ENCODE results near the gene ZNF569.

ZNF569 gene

DNA sequence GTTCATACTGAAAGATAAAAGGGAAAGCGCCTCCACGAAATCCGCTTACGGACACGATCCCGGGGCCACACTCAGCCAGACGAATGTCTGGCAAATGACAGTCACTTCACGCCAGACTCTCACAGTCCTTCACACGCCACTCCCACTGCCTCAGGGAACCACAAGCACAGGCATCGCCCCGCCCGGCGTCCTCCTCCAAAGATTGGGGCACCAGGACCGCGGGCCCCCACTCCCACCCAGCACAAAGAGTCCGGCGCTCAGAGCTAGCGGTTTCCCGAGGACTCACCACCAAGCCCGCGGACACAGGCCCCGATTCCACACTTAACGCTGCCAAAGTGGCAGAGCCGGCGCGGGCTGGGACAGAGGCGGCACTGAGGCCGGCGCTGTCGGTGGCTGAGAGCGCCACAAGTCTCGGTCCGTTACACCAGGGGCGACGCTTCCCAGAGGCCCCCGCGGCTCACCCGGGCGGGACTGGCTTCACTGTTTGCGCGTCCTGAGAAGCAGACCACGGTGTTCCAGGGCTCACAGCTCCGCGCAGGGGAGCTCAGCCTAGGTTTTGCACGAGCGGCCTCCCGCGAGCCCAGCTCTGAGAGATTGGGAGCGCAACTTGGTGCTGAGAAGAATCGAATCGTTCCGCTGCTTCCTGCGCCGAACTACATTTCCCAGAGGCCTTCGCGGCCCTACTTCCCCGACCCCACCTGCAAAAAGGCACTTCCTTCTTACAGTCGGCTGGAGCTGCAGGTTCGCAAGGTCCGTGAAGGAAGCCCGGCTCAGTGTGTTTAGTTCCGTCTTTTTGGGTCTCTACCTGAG lies at the start of gene ZNF569:
ZNF569 (minus strand) TSS at position 647 of the 810 bp plus-strand sequence. CDS start 22,523 bp downstream, outside the sequence.
- H3K27ac ChIP-seq = peak within 1 kb of the TSS; percentile 56
- DNase-seq (ENCODE audit: low read depth, low spot score) = peak; percentile 87

DNA sequence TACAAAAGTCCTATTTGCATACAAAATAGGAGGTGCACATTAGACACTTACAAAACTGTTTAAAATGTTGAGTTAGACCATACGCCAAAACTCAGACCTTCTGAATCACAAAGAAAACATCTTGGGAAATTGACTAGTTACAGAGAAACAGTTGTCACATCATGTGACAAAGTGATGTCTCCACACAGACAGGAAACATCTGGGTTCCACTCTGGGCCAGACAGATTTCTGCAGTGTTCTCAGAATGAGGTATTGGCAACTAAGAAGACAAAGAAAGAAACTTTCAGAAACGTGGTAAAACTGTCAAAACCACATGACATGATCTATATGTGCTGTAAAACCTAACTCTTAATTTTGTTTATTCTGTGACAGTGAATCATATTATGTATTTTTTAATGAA lies 46.2 kb upstream of the ZNF569 start:
- no peak overlapping the region for H3K27ac ChIP-seq
- no peak for DNase-seq (ENCODE audit: low read depth, low spot score)

DNA sequence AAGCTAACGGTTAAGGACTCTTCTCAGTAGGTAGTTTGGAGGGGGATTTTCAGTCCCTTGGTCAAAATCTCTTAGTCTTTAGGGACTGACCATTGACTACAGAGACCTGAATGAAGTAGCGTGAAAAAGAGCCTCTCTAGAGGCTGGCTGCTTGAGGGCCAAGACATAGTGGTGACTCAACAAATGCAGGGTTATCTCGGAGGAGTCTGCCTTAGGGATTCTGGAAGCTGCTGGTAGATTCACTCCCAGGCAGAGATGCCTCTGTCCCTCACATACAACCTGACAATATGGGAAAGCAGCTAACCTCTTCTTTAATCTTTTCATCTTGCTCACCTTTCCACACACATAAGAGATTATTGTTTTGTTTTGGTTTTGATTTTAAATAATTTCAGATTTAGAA lies 44.6 kb upstream of the ZNF569 start:
- H3K27ac ChIP-seq = no peak overlapping the region
- no peak for DNase-seq (ENCODE audit: low read depth, low spot score)

DNA sequence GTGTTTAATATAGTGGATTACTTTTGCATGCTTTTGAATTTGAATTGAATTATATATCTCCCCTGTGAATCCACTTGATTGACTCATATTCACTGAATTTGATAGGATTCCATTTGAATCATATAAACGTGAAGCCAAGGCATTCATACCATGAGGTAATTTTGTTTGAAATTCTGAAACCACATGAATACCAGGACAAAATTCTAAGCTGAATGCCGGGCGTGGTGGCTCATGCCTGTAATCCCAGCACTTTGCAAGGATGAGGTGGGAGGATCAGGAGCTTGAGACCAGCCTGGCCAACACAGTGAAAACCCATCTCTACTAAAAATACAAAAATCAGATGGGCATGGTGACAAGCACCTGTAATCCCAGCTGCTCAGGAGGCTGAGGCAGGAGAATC lies 43.9 kb upstream of the ZNF569 start:
- H3K27ac ChIP-seq = no peak overlapping the region
- no peak for DNase-seq (ENCODE audit: low read depth, low spot score)

DNA sequence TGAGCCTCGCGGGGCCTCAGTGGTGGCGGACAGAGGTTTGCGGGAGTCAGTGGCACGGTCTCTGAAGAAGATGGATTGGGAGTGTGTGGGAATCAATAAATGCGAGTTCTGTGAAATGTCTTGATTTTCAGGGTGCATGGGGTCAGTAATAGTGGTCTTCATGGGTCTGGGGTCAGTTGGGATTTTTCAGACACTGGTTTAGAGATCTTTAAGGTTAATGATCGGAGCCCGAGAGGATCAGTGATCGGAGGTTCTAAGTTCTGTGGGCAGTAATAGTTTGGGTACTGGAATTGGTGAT lies 39.9 kb upstream of the ZNF569 start:
- H3K27ac ChIP-seq = peak overlapping the region; percentile 93
- DNase-seq (ENCODE audit: low read depth, low spot score) = no peak

DNA sequence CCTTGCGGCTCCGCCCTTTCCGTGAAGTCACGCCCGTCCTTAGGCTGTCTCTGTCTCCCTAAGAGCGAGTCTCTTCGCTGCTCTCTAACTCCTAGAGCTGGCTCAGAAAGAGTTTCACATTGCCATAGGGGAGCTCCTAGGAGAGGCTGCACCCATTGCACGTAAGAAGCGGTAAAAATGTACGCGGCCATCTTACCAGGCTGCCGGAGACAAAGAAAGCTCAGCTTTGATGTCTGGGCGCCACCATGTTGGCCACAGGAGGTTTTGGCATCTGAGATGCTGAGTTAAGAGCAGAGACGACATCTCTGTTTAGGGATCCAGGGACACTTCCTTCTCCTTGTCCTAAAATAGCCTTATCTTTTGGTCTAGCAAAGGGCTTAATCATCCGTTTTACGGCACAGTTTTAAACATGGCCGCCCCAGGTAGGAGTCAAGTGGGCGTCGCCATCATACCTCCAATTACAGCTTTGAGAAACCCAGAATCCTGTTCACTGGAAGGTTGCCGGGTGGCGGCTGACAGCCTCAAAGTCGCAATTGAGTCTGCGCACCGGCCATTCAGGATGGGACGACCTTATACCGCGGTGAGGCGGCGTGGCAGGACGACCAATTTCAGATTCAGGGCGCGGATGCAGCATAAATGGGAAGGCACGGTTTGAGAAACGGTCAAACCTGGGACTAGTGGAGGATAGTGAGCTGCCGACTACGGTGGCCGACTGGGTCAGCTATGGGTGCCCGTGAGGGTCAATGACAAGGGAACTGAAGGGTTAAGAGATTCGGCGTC lies 39.3 kb upstream of the ZNF569 start, which contains the start of gene ZNF793:
ZNF793 (plus strand) TSS at position 553 of the 780 bp plus-strand sequence. CDS start 16,501 bp downstream, outside the sequence.
- peak within 1 kb of the TSS; percentile 93 for H3K27ac ChIP-seq
- DNase-seq (ENCODE audit: low read depth, low spot score) = peak; percentile 57

DNA sequence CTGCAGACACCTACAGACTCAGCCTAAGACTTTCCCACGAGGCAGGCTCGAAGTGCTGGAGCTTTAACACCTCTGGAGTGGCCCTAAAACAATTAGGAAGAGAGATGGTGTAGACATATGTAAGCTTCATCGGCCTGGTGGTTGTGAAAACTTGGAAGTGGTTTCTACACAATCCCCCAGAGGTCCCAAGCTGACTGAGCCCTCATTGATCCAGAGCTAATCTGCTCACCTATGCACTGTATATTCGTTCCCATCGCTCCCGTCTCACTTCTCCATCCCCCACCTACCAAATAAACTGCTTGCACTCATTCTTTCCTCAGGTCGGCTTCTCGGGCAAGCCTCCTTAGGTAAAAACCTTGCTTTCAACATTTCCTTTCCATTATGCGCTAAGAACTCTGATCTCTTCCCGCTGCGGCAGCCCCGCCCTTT lies 38.7 kb upstream of the ZNF569 start:
- DNase-seq (ENCODE audit: low read depth, low spot score) = no peak
- H3K27ac ChIP-seq = peak overlapping the region; percentile 93

DNA sequence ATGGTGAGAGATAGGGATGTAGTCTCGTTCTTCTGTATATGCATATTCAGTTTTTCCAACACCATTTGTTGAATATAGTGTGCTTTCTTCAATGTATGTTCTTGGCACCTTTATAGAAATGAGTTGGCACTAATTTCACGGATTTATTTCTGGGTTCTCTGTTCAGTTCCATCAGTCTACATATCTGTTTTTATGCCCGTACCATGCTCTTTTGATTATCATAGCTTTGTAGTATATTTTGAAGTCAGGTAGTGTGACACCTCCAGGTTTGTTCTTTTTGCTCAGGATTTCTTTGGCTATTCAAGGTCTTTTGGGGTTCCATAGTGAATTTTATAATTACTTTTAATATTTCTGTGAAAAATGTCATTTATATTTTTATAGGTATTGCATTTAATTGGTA lies 25.0 kb upstream of the ZNF569 start:
- H3K27ac ChIP-seq = no peak overlapping the region
- no peak for DNase-seq (ENCODE audit: low read depth, low spot score)

DNA sequence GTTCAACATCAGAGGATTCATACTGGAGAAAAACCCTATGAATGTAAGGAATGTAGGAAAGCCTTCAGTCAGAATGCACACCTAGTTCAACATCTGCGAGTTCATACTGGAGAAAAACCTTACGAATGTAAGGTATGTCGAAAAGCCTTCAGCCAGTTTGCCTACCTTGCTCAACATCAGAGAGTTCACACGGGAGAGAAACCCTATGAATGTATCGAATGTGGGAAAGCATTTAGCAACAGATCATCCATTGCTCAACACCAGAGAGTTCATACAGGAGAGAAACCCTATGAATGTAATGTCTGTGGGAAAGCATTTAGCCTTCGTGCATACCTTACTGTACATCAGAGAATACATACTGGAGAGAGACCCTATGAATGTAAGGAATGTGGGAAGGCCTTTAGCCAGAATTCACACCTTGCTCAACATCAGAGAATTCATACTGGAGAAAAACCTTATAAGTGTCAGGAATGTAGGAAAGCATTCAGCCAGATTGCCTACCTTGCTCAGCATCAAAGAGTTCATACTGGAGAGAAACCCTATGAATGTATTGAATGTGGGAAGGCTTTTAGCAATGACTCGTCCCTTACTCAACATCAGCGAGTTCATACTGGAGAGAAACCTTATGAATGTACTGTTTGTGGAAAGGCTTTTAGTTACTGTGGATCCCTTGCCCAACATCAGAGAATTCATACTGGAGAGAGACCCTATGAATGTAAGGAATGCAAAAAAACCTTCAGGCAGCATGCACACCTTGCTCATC lies 17.3 kb upstream of the ZNF569 start:
- no peak overlapping the region for H3K27ac ChIP-seq
- DNase-seq (ENCODE audit: low read depth, low spot score) = no peak

DNA sequence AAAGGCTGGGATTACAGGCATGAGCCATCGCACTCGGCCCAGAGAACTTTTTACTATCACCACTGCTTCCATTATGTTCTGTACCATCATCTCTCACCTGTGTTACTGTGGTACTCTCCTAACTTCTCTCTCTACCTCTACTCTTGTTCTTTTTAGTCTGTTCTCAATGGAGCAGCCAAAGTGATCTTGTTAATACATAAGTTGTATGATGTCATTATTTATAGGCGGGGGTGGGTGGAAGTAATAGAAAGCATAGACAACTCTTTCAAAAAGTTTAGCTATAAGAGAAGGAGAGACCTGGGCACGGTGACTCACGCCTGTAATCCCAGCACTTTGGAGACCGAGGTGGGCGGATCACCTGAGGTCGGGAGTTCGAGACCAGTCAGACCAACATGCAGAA lies 4.9 kb upstream of the ZNF569 start:
- no peak overlapping the region for H3K27ac ChIP-seq
- no peak for DNase-seq (ENCODE audit: low read depth, low spot score)

DNA sequence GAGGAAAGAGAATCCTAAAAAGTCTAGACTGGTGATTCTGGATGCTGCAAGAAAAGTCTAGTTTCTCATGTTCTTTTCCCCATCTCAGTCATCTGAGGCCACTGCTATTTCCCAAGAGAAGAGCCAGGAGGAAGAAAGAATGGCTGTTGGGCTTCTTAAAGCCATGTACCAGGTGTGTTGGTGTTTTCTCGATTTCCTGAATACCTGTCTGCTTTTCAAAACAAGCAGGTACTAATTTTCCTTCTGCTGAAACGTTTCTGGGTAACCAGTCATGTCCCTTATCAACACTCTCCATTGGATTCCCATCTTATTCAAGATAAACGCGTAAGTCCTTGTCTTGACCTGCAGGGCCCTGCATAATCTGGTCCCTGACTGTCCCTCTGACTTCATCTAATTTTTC lies 3.0 kb upstream of the ZNF569 start:
- H3K27ac ChIP-seq = no peak overlapping the region

DNA sequence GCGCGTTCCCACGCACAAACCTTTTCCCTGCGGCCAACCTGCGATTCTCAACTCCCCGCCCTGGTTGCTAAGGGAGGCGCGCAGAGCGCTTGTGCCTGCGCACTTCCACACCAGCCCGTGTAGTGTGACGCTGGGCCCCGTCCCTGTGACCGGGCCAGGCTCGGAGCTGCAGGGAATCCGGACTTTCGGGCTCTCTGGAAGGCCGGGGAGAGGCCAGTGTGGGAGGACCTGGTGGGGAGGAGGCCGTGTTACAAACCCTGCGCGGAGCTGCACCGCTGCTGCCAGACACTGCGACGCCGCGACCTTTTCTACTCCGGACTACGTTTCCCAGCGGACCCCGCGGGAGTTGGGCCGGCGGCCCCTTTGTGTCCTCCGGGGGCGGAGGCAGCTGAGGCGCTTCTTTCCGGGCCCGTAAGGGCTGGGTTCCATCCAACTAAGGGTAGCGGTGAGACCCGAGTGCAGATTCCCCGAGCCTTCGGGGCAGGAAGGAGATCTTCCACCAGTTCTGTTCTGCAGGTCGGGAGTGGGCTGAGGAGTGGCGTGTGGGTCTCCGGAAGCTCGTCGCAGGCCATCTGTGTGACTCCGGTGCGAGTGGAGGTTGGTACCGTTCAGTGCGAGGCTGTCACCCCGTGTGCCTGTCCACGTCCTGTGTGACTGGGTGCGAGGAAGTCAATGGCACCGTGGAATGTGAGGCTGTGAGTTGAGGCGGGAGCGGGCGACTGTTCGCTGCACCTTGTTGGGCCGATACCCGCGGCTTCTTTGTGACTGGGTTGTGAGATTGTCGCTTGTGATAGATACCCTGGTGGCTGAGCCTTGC lies 1.9 kb upstream of the ZNF569 start, which contains the start of gene ZNF570:
ZNF570 (plus strand) TSS at position 396 of the 817 bp plus-strand sequence. CDS start 999 bp downstream, outside the sequence.
- DNase-seq (ENCODE audit: low read depth, low spot score) = no peak

More for the DNA sequence above, 3.0 kb upstream of the ZNF569 start:
- no peak for DNase-seq (ENCODE audit: low read depth, low spot score)

DNA sequence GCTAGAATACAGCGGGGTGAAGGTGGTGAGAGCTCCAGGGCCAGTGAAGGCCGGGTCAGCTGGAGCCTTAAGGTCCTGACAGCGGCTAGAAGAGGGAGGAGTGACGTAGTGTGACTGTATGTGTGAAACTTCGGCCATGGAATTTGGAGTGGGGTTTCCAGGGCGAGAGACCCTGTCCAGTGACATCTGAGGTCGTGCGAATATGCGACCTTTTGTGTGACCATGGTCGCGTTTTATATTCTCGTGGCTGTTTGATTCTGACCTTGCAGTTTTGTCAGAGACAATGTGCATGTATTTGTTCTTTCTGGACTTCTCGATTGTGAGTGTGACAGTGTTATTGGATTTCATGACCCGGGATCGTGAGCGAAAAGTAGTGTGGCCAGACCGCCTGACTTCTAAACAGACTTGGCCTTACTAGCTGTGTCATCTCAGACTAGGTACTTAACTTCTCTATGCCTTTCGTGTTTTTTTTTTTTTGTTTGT lies 405 bp upstream of the ZNF569 start:
- DNase-seq (ENCODE audit: low read depth, low spot score) = no peak
- H3K27ac ChIP-seq = peak overlapping the region; percentile 56

More for the DNA sequence above, 1.9 kb upstream of the ZNF569 start, which contains the start of gene ZNF570:
- peak within 1 kb of the TSS; percentile 53 for H3K27ac ChIP-seq

DNA sequence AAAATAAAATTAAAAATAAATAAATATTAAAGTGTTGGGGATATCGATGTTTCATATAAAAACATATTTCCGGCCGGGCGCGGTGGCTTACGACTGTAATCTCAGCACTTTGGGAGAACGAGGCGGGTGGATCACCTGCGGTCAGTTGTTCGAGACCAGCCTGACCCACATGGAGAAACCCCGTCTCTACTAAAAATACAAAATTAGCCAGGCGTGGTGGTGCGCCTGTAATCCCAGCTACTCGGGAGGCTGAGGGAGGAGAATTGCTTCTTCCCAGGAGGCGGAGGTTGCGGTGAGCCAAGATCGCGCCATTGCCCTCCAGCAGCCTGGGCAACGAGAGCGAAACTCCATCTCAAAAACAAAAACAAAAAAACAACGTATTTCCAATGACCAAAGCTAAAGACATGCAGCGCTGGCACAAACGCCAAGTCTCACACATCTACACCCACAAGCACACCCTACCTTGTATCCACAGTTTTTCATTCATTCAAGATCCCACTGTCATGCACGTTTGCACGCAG lies 907 bp downstream of the ZNF569 start:
- peak overlapping the region; percentile 56 for H3K27ac ChIP-seq
- DNase-seq (ENCODE audit: low read depth, low spot score) = no peak

DNA sequence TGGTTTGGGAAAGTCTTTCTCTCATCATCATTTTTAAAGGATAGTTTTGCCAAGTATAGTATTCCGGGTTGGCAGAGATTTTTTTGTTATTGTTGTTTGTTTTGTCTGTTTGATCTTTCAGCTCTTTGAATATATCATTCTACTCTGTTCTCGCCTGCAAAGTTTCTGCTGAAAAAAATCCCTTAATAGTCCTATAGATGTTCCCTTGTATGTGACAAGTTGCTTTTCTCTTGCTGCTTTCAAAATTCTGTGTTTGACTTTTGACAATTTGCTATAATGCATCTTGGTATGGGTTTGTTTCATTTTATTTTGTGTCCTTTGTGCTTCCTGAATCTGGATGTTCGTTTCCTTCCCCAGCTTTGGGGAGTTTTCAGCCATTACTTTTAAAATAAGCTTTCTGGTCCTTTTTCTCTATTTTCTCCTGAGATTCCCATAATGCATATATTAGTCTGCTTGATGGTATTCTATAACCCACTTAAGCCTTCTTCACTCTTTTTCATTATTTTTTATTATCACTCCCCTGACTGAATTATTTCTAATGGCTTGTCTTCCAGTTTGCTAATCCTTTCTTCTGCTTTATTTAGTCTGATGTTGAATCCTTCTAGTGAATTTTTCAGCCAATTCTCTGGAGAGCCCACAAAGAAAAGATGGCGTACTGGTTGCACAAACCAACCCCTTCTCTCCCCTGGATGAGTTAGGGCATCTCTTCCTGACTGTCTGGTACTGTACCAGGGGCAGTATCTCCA lies 14.6 kb downstream of the ZNF569 start:
- no peak for DNase-seq (ENCODE audit: low read depth, low spot score)
- no peak overlapping the region for H3K27ac ChIP-seq

DNA sequence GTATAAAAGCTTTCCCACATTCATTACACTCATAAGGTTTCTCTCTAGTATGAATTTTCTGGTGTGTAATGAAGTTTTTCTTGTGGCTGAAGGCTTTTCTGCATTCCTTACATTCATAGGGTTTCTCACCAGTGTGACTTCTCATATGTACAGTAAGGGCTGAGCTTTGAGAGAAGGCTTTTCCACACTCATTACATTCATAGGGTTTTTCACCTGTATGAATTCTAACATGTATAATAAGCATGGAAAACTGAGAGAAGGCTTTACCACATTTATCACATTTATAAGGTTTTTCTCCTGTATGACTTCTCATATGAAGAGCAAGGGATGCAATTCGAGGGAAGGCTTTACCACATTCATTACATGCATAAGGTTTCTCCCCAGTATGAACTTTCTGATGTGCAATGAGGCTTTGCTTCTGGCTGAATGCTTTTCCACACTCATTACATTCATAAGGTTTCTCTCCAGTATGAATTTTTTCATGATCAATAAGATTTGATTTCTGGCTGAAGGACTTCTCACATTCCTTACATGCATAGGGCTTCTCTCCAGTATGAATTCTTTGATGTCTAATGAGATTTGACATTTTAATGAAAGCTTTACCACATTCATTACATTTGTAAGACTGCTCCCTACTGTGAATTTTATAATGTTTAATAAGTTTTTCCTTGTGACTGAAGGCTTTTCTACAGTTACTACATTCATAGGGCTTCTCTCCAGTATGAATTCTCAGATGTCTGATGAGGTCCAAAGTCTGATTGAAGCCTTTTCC lies 53.7 kb downstream of the ZNF569 start:
- DNase-seq (ENCODE audit: low read depth, low spot score) = no peak
- H3K27ac ChIP-seq = no peak overlapping the region

DNA sequence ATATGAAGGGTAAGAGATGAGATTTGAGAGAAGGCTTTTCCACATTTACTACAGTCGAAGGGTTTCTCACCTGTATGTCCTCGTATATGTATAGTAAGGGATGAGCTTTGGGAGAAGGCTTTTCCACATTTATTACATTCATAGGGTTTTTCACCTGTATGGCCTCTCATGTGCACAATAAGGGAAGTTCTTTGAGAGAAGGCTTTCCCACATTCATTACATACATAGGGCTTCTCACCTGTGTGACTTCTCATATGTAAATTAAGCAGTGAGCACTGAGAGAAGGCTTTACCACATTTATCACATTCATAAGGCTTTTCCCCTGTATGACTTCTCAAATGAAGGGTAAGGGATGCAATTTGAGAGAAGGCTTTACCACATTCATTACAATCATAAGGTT lies 54.5 kb downstream of the ZNF569 start:
- DNase-seq (ENCODE audit: low read depth, low spot score) = no peak

More for the DNA sequence above, 54.5 kb downstream of the ZNF569 start:
- H3K27ac ChIP-seq = no peak overlapping the region

Measured in epithelial cell of prostate (primary cell).